H9 (cell line): Measurements from ENCODE around the gene COPG1. TPM values are rescaled to one million over a fixed set of nuclear protein-coding genes. Genes with fewer than 3 reads are reported as not detected.

Experiments used
- DNase-seq: peaks from one replicate; pipeline ENCODE4 v3.0.0-alpha.2; 2017
- H2AFZ ChIP-seq: one replicate; pipeline ENCODE4 v1.6.1; 2013; ENCODE audit warnings: mild to moderate bottlenecking, low read length, control low read depth, moderate library complexity
- H2AK5ac ChIP-seq: 2 replicates; pipeline ENCODE4 v1.6.1; 2013; ENCODE audit warnings: low read length, control low read depth, mixed read lengths; ENCODE audit not compliant: insufficient read length
- H2BK120ac ChIP-seq: one replicate; pipeline ENCODE4 v1.6.1; 2013; ENCODE audit warnings: low read depth, mild to moderate bottlenecking, low read length, control low read depth, inconsistent platforms; ENCODE audit not compliant: poor library complexity, severe bottlenecking
- H2BK12ac ChIP-seq: 2 replicates; pipeline ENCODE4 v1.6.1; 2013; ENCODE audit warnings: low read length, control low read depth, mixed read lengths, low read depth; ENCODE audit not compliant: insufficient read length
- H2BK15ac ChIP-seq: 2 replicates; pipeline ENCODE4 v1.6.1; 2013; ENCODE audit warnings: low read depth, low read length, control low read depth
- H2BK20ac ChIP-seq: one replicate; pipeline ENCODE4 v1.6.1; 2013; ENCODE audit warnings: low read depth, mild to moderate bottlenecking, low read length, control low read depth, inconsistent platforms; ENCODE audit not compliant: poor library complexity, severe bottlenecking
- H2BK5ac ChIP-seq: 2 replicates; pipeline ENCODE4 v1.6.1; 2013; ENCODE audit warnings: low read length, control low read depth, mixed read lengths; ENCODE audit not compliant: insufficient read length
- H3K14ac ChIP-seq: 2 replicates; pipeline ENCODE4 v1.6.1; 2013; ENCODE audit warnings: low read length, control low read depth; ENCODE audit not compliant: insufficient read depth
- H3K18ac ChIP-seq: 2 replicates; pipeline ENCODE4 v1.6.1; 2013; ENCODE audit warnings: low read depth, mild to moderate bottlenecking, mixed read lengths, low read length, control low read depth; ENCODE audit not compliant: insufficient read length
- H3K23ac ChIP-seq: 2 replicates; pipeline ENCODE4 v1.6.1; 2013; ENCODE audit warnings: low read length, control low read depth, mixed read lengths, low read depth; ENCODE audit not compliant: insufficient read length
- H3K23me2 ChIP-seq: 2 replicates; pipeline ENCODE4 v1.6.1; 2013; ENCODE audit warnings: low read depth, mild to moderate bottlenecking, mixed read lengths, low read length, control low read depth; ENCODE audit not compliant: insufficient read length, poor library complexity, severe bottlenecking
- H3K27ac ChIP-seq: 2 replicates; pipeline ENCODE4 v1.5.1; 2013; ENCODE audit warnings: low read length, control low read depth, mixed read lengths, low read depth; ENCODE audit not compliant: insufficient read length
- H3K27me3 ChIP-seq: 2 replicates; pipeline ENCODE4 v1.6.1; 2013; ENCODE audit warnings: low read length, control low read depth, inconsistent platforms; ENCODE audit not compliant: insufficient read depth
- H3K4ac ChIP-seq: 2 replicates; pipeline ENCODE4 v1.6.1; 2013; ENCODE audit warnings: low read depth, mild to moderate bottlenecking, control low read depth, inconsistent platforms, low read length, moderate library complexity
- H3K4me1 ChIP-seq: 2 replicates; pipeline ENCODE4 v1.6.1; 2013; ENCODE audit warnings: low read length, control low read depth, inconsistent platforms; ENCODE audit not compliant: insufficient read depth
- H3K4me2 ChIP-seq: 2 replicates; pipeline ENCODE4 v1.6.1; 2013; ENCODE audit warnings: low read length, control low read depth, mixed read lengths; ENCODE audit not compliant: insufficient read length, insufficient read depth
- H3K56ac ChIP-seq: 2 replicates; pipeline ENCODE4 v1.6.1; 2013; ENCODE audit warnings: low read depth, mild to moderate bottlenecking, mixed read lengths, low read length, control low read depth; ENCODE audit not compliant: insufficient read length
- H3K79me1 ChIP-seq: 2 replicates; pipeline ENCODE4 v1.6.1; 2013; ENCODE audit warnings: low read depth, mild to moderate bottlenecking, moderate library complexity, low read length, control low read depth, inconsistent platforms; ENCODE audit not compliant: insufficient read depth, poor library complexity, severe bottlenecking
- H3K79me2 ChIP-seq: 2 replicates; pipeline ENCODE4 v1.6.1; 2013; ENCODE audit warnings: low read length, control low read depth, inconsistent platforms; ENCODE audit not compliant: insufficient read depth
- H3K9ac ChIP-seq: 2 replicates; pipeline ENCODE4 v1.6.1; 2013; ENCODE audit warnings: low read length, control low read depth, mixed read lengths; ENCODE audit not compliant: insufficient read length; ENCODE audit errors: extremely low read depth
- H3K9me3 ChIP-seq: one replicate; pipeline ENCODE4 v1.6.1; 2013; ENCODE audit warnings: low read depth, low read length, inconsistent platforms; ENCODE audit not compliant: control insufficient read depth
- H3T11ph ChIP-seq: one replicate; pipeline ENCODE4 v1.6.1; 2013; ENCODE audit warnings: mild to moderate bottlenecking, low read length, control low read depth, inconsistent platforms
- H4K20me1 ChIP-seq: one replicate; pipeline ENCODE4 v1.6.1; 2013; ENCODE audit not compliant: control insufficient read depth, insufficient read length, insufficient read depth
- H4K5ac ChIP-seq: 2 replicates; pipeline ENCODE4 v1.6.1; 2013; ENCODE audit warnings: low read depth, mild to moderate bottlenecking, mixed read lengths, low read length, control low read depth; ENCODE audit not compliant: insufficient read length
- H4K8ac ChIP-seq: replicated peaks from 2 replicates; pipeline ENCODE4 v1.6.1; 2013; ENCODE audit warnings: low read length, control low read depth, mixed read lengths, low read depth; ENCODE audit not compliant: insufficient read length
- H4K91ac ChIP-seq: 2 replicates; pipeline ENCODE4 v1.6.1; 2013; ENCODE audit warnings: low read depth, mild to moderate bottlenecking, moderate library complexity, mixed read lengths, low read length, control low read depth; ENCODE audit not compliant: insufficient read length
- H3K27ac Mint-ChIP-seq, 3 experiments: 2 replicates in 2 of 3; 3 replicates in 1 of 3; pipeline ENCODE4 v1.8.0; 2020 to 2021; ENCODE audit warnings: mixed read lengths in 3 of 3, mild to moderate bottlenecking in 1 of 3, moderate library complexity in 1 of 3
- H3K27me3 Mint-ChIP-seq: 2 replicates; pipeline ENCODE4 v1.8.0; 2021; ENCODE audit warnings: low read depth, mild to moderate bottlenecking, moderate library complexity, mixed read lengths
- H3K36me3 Mint-ChIP-seq, 3 experiments: 2 replicates in 2 of 3; 3 replicates in 1 of 3; pipeline ENCODE4 v1.8.0; 2020 to 2021; ENCODE audit warnings: low read depth in 3 of 3, mixed read lengths in 3 of 3; ENCODE audit not compliant: insufficient read depth in 1 of 3
- H3K4me1 Mint-ChIP-seq, 2 experiments: 2 replicates each; pipeline ENCODE4 v1.8.0; 2020; ENCODE audit warnings: mixed read lengths in 2 of 2
- H3K4me3 Mint-ChIP-seq, 2 experiments: 2 replicates in 1 of 2; 3 replicates in 1 of 2; pipeline ENCODE4 v1.8.0; 2020 to 2021; ENCODE audit warnings: mild to moderate bottlenecking in 2 of 2, mixed read lengths in 2 of 2, moderate library complexity in 1 of 2
- H3K9me3 Mint-ChIP-seq, 2 experiments: 2 replicates in 1 of 2; 3 replicates in 1 of 2; pipeline ENCODE4 v1.8.0; 2020; ENCODE audit warnings: mild to moderate bottlenecking in 2 of 2, mixed read lengths in 2 of 2, moderate library complexity in 1 of 2
- CTCF ChIP-seq: fragments of 200-600 bp; sonication (generic); conservative IDR thresholded peaks from 3 replicates; pipeline ENCODE4 v1.8.0; 2021; ENCODE audit warnings: antibody characterized with exemption, mild to moderate bottlenecking
- WGBS: extraction: QIAGEN DNeasy Blood & Tissue Kit; methylation state at CpG from one replicate; pipeline ENCODE4 v1.1.7; 2013; ENCODE audit warnings: missing lambda C conversion rate, low lambda C conversion rate, mixed read lengths; ENCODE audit not compliant: insufficient read length; ENCODE audit errors: extremely low coverage; 5-methylcytosine and 5-hydroxymethylcytosine counted together
- total RNA-seq: library from RNA; stranded (reverse); gene quantifications from 2 replicates; pipeline ENCODE4 v1.2.1, GENCODE V29; 2021

COPG1 gene
- total RNA-seq, 1 experiment from 2014 or later: 147 TPM

- Histone ChIP-seq H3K4ac (no peak overlapping the region), H3K27me3 (no peaks in the 10 kb centered on the region), H3K18ac (no peak overlapping the region), H2BK5ac (no peak overlapping the region), H3K79me1 (no peaks in the 10 kb centered on the region), H4K5ac (no peak overlapping the region), H3K9me3 (no peaks in the 10 kb centered on the region), H3K4me1 (no peaks in the 10 kb centered on the region), H2AK5ac (no peak overlapping the region), H2BK120ac (no peak overlapping the region), H4K20me1 (no peaks in the 10 kb centered on the region), H4K91ac (no peak overlapping the region), H3K56ac (no peak overlapping the region), H2BK20ac (no peak overlapping the region), H3K23me2 (no peaks in the 10 kb centered on the region), H3K14ac (no peak overlapping the region), H3K27ac (no peak overlapping the region), H3K23ac (no peak overlapping the region), H2BK12ac (no peak overlapping the region), H2BK15ac (no peak overlapping the region), H2AFZ (no peak overlapping the region), H3T11ph (no peak overlapping the region), H3K9ac (no peak overlapping the region), H4K8ac (no peak overlapping the region), H3K79me2 (no peaks in the 10 kb centered on the region), H3K4me2 (no peak overlapping the region)
- H3K9me3 Mint-ChIP-seq: no peaks in the 10 kb centered on the region
- peaks cover 64 to 95% (median 91%) of the 10 kb centered on the region in 3 experiments for H3K36me3 Mint-ChIP-seq
- no CpG with 5 or more reads among the region's 11 CpGs for WGBS
- no peak for DNase-seq
- H3K27ac Mint-ChIP-seq: no peak overlapping the region
- H3K4me3 Mint-ChIP-seq: no peak overlapping the region
- no peaks in the 10 kb centered on the region for H3K4me1 Mint-ChIP-seq
- no peak for TF ChIP-seq CTCF
- H3K27me3 Mint-ChIP-seq: no peaks in the 10 kb centered on the region
Observed at GRCh38 chr3:129260606-129261005, 11.2 kb downstream of the COPG1 start.
